Inferior parietal cortex (tissue), 1 donor: ENCODE measurements around the gene SUN3.

ENCODE experiments used
- DNase-seq: peaks from one replicate; pipeline ENCODE4 v3.0.0-alpha.2; 2016; ENCODE audit errors: extremely low spot score

SUN3 gene

GRCh38 chr7:48028938-48029337 is at the start of gene SUN3:
Gene SUN3 (minus strand): TSS chr7:48029107. CDS start chr7:48028938, 169 bp downstream.
- DNase-seq: no peak

DNA sequence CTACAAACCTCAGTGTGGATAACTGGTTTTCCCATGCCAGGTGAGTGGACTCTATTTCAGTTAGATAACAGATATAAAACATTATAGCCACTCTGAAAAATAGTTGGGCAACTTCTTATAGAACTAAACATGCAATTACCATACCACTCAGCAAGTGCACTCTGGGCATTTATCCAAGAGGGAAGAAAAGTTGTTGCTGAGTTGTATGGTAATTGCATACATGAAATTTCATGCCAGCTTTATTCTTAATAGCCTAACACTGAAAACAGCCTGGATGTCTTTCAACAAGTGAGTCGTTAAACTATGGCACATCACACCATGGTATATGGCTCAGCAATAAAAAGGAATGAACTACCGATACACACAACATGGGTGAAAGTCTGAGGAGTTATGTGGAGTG is 49.6 kb upstream of the SUN3 start:
- DNase-seq: no peak

DNA sequence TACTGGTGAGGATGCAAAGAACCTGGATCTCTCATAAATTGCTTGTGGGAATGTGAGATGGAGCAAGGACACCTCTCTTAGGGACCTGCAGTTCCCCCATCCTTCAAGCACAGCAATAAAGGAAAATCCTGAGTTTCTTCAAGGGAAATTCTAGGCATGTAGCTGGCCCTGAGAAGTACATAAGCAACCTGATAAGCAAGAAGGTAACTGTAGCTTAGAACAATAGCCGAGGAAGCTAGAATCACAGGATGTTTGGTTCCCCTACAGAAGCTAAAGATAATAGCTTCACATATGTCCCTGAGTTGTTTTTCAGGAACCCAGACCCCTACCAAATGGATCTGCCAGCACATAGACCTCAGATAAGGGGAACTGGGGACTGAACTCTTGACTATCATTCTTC is 48.5 kb upstream of the SUN3 start:
- no peak for DNase-seq

GRCh38 chr7:48074204-48074654 is 45.3 kb upstream of the SUN3 start:
- no peak for DNase-seq

DNA sequence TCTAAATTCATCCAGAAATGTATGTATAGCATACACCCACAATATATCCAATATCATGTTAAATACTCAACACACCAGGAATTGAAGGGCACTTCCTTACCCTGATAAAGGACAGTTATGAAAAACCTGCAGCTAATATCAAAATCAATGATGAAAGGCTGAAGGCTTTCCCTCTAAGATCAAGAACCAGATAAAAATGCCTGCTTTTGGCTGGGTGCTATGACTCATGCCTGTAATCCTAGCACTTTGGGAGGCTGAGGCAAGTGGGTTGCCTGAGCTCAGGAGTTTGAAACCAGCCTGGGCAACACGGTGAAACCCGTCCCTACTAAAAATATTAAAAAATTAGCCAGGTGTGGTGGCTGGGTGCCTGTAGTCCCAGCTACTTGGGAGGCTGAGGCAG is 38.6 kb upstream of the SUN3 start:
- no peak for DNase-seq

GRCh38 chr7:48063985-48064384 is 35.1 kb upstream of the SUN3 start:
- DNase-seq: no peak

DNA sequence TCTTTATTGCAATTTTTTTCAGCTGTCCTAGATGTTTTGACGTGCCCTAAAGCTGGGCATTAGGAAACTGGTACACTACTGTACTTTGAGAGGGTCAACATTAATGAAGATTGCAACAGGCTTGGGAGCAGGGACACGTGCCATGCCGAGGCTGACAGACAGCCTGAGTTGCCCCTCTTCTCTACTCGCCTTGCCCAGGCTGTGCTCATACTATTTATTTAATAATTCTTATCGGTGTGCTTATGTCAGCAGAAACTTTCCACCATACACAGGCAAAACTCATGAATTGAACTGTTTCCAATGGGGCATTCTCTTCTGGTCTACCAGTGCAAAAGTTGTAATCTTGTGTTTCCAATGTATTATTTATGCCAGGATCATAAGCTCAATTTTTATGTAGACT is 30.8 kb upstream of the SUN3 start:
- DNase-seq: no peak

DNA sequence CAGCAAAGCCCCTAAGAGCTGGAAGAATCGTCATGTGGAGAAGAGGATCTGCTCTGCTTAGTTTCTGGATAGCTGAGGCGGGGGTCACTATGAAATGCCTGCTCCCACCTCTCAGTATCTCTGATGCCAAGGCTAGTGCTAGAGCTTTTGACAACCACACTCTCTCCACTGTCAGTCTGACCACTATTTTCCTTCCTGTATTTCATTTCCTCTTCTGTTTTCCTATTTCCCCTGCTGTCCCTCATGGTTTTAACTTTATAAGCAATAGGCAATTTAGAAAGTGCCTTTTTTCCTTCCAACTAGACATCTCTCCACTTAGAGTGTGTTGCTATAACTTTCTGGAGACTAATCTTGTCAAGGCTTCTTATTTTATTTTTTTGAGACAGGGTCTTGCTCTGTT is 30.1 kb upstream of the SUN3 start:
- no peak for DNase-seq

- no peak for DNase-seq
Observed at GRCh38 chr7:48053736-48054135, 24.8 kb upstream of the SUN3 start.

DNA sequence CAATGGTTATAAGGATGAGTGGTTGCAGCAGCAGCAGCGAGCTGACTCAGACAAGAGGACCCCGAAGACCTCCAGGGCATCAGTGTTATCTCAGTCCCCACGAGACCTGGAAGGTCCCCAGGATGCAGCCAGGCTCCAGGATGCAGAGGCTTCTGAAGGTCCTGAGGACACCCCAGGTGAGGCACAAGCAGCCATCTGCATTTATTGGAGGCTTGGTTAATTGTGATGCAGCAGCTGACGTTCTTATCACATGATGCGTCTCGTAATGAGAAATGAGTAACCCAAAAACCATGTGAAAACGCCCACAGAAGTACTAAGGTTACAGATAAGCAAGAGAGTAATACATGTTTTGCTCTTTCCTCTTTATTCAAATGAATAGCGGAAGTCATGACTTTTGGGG is 23.8 kb upstream of the SUN3 start:
- no peak for DNase-seq

- no peak for DNase-seq
Observed at GRCh38 chr7:48049850-48050249, 20.9 kb upstream of the SUN3 start.

- no peak for DNase-seq
Observed at GRCh38 chr7:48048113-48048512, 19.2 kb upstream of the SUN3 start.

GRCh38 chr7:48046458-48046857 is 17.6 kb upstream of the SUN3 start:
- DNase-seq: no peak

GRCh38 chr7:48045195-48045765 is 16.4 kb upstream of the SUN3 start:
- DNase-seq: no peak

- no peak for DNase-seq
Observed at GRCh38 chr7:48042636-48043035, 13.7 kb upstream of the SUN3 start.

DNA sequence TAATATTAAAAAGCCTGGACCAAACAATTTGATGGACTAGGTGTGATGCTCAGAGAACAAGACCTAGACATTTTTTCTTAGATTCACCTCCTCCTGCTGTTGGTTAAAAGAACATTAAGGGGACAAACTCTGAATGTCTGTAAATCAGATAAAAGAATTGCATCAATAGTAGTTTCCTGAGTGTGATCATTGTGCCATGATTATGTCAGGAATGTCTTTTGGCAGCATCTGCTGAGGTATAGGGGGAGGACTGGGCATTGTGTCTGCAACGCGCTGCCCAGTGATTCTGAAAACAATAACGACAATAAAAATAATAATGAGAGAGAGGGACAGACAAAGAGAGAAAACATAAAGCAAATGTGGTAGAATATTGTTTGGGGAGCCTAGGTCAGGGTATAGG is 13.3 kb upstream of the SUN3 start:
- DNase-seq: no peak

DNA sequence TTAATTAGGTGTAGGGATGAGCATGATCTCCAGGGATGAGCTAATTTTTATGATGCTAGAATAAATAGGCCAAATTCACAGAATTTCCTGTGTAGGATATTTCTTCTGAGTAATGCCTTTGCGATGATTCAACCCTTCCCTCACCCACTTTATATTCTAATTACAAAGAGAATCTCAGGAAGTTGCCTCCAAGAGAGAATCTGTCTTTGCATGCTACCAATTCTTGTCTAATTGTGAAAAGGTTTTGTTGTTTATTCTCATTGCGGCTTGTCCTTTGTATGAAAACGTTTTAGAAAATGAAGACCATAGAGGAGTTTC is 12.7 kb upstream of the SUN3 start:
- DNase-seq: no peak

DNA sequence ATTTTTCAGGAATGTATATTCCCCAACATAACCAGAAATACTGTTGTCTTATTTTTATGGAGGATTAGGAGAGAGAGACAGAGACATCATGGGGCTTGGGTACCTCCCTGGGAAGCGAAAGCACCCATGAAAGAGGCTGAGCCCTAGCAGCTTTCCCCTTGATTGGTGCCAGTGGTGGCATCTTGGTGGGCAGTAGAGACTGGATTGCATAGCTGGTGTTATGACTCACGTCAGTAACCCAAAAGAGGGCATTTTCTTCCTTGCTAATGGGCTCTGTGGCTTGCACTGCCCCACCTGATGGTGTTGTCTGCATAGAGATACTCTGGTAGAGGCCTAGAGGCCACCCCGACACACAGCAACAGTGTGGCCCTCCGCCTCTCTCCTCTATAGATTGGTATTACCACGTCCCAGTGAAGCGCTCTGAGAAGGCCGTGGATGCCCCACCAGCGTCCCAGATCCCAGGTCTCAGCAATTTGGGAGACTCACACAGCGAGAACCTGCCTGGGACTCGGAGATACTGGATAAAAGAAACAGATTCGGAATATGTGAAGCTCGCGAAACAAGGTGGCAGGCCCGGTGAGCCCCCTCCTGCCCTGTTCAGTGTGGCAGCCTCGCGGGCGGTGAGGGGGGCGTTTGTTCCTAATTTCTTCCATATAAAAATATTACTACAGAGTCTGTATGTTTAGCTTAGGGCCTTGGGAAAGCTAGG is 12.2 kb upstream of the SUN3 start:
- no peak for DNase-seq

- DNase-seq: no peak
Observed at GRCh38 chr7:48038815-48039506, 10.1 kb upstream of the SUN3 start.

DNA sequence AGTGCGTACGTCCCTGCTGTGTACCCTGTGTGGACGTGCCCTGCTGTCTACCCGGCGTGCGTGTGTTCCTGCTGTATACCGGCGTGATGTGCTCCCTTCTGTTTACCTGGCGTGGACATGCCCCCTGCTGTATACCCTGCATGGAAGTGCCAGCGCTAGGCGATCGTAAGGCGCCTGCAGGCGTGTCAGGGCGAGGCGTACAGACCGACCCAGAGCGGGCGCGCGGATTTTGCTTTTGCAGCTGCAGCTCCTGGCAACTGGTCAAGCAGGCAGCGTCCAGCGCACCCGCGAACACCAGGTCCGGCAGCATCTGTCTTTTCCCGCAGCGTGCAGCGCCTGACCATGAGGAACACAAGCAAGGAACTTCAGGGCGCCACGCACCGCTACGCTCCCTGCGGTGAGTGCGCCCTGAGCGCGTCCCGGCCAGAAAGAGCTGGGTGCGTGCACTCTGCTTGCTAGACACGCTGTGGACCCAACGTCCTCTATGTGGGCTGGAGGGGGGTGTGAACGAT is 7.1 kb upstream of the SUN3 start:
- DNase-seq: no peak

DNA sequence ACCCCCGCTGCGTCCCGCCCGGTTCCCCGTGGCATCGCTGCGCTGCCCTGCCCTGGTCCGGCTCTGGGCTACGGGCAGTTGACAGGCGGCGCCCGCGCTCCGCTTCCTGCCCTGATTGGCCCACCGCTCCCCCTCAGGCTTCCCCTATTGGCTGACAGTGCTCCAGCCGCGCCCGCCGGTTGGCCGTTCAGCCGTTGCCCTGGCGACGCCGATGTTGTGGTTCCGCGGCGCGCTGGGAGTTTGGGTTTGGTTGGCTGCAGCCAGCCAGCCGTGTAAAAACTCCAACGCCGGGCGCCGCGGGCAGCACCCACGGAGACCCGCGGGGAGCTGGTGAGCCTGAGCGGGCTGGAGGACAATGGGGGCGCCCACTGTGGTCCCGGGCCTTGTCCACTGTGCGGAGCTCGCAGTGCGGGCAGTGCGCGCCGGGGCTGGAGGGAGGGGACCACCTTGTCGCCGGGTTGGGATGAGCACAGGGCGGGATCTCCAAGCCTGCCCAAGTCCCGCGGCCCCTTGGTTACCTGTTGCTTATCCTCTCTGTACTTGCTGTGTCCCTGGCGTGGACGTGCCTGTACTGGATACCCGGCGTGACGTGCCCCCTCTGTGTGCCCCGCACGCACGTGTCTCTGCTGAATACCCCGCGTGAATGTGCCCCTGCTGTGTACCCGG is 6.5 kb upstream of the SUN3 start, which contains the start of gene C7orf57:
Gene C7orf57, plus strand, starts transcription at position 243 of the 666 bp plus-strand sequence. CDS start 766 bp downstream, outside the sequence.
- peak; percentile 81 for DNase-seq

GRCh38 chr7:48033922-48034321 is 5.0 kb upstream of the SUN3 start:
- DNase-seq: no peak
